Mesodermal cell (in vitro differentiated cells): ENCODE results near the gene COL19A1.
"Not testable (repeated sequence)": the region's sequence is repeated elsewhere in the genome, so short reads cannot be mapped to it uniquely, and the experiment has no call there.

Experiments
- H3K27ac ChIP-seq: 2 replicates; pipeline ENCODE4 v1.7.0; 2013; ENCODE audit warnings: mild to moderate bottlenecking, low read depth, low read length, moderate library complexity; ENCODE audit not compliant: severe bottlenecking
- H3K36me3 ChIP-seq: 2 replicates; pipeline ENCODE4 v1.7.1; 2013; ENCODE audit warnings: mild to moderate bottlenecking, low read length, moderate library complexity; ENCODE audit not compliant: control insufficient read depth, insufficient read depth
- H3K4me1 ChIP-seq: one replicate; pipeline ENCODE4 v1.7.1; 2013; ENCODE audit warnings: mild to moderate bottlenecking, low read length; ENCODE audit not compliant: insufficient read depth, control insufficient read depth, poor library complexity, severe bottlenecking
- H3K4me3 ChIP-seq: 2 replicates; pipeline ENCODE4 v1.7.0; 2013; ENCODE audit warnings: low read length, control low read depth, mild to moderate bottlenecking; ENCODE audit not compliant: insufficient read depth, poor library complexity, severe bottlenecking; ENCODE audit errors: extremely low read depth
- H3K9me3 ChIP-seq: 2 replicates; pipeline ENCODE4 v1.7.1; 2013; ENCODE audit warnings: mild to moderate bottlenecking, low read length, moderate library complexity; ENCODE audit not compliant: control insufficient read depth
- whole genome bisulfite sequencing, 2 experiments: methylation state at CpG; one replicate each; pipeline ENCODE4 v1.1.5; 2013; ENCODE audit warnings: missing lambda C conversion rate in 2 of 2; ENCODE audit not compliant: insufficient coverage in 2 of 2; 5-methylcytosine and 5-hydroxymethylcytosine counted together

COL19A1 gene

DNA sequence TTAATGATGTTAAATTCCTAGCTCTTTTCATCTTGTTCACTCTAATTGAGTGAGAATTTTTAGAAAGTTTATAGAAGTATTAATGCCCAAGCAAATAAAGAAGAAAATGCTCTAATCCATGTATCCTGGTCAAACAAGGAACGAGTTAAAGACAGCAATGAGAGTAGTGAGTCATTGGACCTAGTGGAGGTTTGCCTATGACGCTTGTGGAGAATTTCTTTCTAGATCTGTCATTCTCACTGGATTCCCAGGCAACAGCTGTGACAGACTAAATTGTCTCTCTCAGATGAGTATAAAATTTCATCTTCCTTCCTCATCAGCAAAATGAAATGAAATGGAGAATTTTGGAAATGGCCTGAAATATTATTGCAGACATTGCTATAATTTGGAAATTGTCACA lies 127.9 kb downstream of the COL19A1 start:
- Histone ChIP-seq H3K9me3 (no peaks in the 10 kb centered on the region), H3K27ac (no peak overlapping the region), H3K36me3 (no peaks in the 10 kb centered on the region), H3K4me1 (no peaks in the 10 kb centered on the region), H3K4me3 (no peak overlapping the region)
- 29% methylated on average over 1 of the region's 2 CpGs; no CpG with 5 or more reads in 1 of the 2 experiments for WGBS, 2 experiments

DNA sequence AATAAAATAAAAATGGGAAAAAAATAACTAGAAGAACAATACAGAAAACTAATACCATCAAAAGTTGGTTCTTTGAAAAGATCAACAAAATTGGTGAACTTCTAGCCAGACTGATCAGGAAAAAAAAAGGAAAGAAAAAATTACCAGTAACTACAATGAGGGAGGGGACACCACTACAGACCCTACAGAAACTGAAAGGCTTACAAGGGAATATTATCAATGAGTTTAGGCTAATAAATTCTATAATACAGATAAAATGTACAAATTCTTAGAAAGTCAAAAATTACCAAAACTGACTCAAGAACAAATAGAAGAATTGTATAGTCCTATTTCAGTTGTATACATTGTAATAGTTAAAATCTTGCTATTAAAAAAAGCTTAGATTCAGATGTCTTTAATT lies 141.8 kb downstream of the COL19A1 start:
- Histone ChIP-seq H3K4me1 (no peaks in the 10 kb centered on the region), H3K27ac (no peak overlapping the region), H3K4me3 (no peak overlapping the region), H3K36me3 (no peaks in the 10 kb centered on the region), H3K9me3 (no peaks in the 10 kb centered on the region)

DNA sequence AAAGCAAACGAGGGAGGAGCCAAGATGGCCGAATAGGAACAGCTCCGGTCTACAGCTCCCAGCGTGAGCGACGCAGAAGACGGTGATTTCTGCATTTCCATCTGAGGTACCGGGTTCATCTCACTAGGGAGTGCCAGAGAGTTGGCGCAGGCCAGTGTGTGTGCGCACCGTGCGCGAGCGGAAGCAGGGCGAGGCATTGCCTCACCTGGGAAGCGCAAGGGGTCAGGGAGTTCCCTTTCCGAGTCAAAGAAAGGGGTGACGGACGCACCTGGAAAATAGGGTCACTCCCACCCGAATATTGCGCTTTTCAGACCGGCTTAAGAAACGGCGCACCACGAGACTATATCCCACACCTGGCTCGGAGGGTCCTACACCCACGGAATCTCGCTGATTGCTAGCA lies 144.0 kb downstream of the COL19A1 start:
- H3K9me3 ChIP-seq, H3K36me3 ChIP-seq, H3K4me3 ChIP-seq, H3K27ac ChIP-seq, H3K4me1 ChIP-seq: not testable (repeated sequence)
- WGBS, 2 experiments, result 98% methylated on average over 8 to 9 of the region's 28 CpGs

DNA sequence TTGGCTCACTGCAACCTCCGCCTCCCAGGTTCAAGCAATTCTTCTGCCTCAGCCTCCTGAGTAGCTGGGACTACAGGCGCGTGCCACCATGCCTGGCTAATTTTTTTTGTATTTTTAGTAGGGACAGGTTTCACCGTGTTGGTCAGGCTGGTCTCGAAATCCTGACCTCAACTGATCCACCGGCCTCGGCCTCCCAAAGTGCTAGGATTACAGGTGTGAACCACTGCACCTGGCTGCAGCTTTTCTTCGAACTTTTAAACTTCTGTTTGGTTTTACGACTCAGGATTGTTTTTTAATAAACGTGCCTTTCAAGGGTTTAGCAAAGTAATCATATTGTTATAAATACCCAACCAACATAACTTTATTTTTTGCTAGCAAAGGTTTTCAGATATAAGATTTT lies 156.8 kb downstream of the COL19A1 start:
- H3K4me3 ChIP-seq, H3K4me1 ChIP-seq, H3K36me3 ChIP-seq, H3K27ac ChIP-seq, H3K9me3 ChIP-seq: not testable (repeated sequence)
- 82 to 86% methylated on average over 4 to 6 of the region's 10 CpGs for WGBS, 2 experiments

DNA sequence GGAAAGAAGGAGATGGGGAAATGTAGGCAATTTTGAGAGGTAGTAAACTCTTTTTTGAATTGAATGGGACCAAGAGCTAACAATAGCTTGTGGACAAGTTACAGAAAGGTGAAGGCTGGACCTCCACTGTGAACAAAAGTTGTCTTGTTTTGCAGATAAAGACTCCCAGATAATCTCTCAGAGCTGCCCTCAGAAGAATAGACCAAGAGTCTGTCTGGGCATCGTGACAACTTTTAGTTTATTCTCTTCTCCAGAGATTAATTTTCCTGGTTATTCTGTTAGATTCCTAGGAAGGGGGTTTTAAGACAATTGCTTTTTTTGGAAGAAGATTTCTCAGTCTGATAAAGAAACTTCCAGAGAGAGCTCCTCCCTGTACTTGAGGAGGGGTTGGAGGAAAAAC lies 161.9 kb downstream of the COL19A1 start:
- H3K27ac ChIP-seq, result no peak overlapping the region
- H3K36me3 ChIP-seq, result no peaks in the 10 kb centered on the region
- H3K4me1 ChIP-seq, result no peaks in the 10 kb centered on the region
- WGBS, 2 experiments, result no CpG with 5 or more reads among the region's 1 CpG
- H3K4me3 ChIP-seq, result no peak overlapping the region
- no peaks in the 10 kb centered on the region for H3K9me3 ChIP-seq

DNA sequence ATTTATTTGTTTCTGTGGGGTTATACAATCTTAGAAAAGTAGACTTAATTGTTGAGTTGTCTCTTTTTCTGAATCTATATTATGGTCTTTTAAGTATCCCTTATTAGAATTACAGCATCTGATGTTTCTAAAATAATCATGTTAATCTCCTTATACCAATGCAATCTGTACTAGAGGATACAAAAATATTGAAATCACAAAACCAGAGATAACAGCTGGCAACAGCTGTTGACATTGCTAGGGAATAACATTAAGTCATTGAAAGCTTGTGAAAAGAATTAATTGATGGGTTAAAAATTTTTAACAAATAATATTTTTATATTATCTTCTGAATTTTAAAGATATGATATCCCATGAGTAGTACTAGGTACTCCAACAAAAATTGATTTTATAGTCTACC lies 162.6 kb downstream of the COL19A1 start:
- Histone ChIP-seq H3K4me3 (no peak overlapping the region), H3K36me3 (no peaks in the 10 kb centered on the region), H3K27ac (no peak overlapping the region), H3K4me1 (no peaks in the 10 kb centered on the region), H3K9me3 (no peaks in the 10 kb centered on the region)

DNA sequence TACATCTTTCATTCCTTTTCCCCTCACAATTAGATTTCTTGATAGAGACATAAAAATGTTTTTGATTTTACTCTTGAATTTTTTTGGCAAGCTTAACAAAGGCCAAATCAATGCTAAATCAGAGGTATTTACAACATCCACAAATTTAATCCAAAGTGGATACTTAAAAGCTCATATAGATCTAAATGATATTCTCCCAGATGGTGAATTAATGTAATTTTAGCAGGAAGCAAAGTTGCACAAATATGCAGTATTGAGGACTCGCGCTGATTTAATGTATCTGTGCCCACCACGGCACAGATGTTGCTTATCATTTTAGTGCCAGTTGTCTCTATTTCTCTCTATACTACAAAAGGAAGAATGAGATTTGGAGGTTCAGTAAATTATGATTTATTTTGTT lies 167.4 kb downstream of the COL19A1 start:
- H3K4me3 ChIP-seq, result no peak overlapping the region
- H3K27ac ChIP-seq, result no peak overlapping the region
- H3K36me3 ChIP-seq, result no peaks in the 10 kb centered on the region
- 93% methylated on average over 3 of the region's 3 CpGs; no CpG with 5 or more reads in 1 of the 2 experiments for WGBS, 2 experiments
- no peaks in the 10 kb centered on the region for H3K4me1 ChIP-seq
- H3K9me3 ChIP-seq, result no peaks in the 10 kb centered on the region

DNA sequence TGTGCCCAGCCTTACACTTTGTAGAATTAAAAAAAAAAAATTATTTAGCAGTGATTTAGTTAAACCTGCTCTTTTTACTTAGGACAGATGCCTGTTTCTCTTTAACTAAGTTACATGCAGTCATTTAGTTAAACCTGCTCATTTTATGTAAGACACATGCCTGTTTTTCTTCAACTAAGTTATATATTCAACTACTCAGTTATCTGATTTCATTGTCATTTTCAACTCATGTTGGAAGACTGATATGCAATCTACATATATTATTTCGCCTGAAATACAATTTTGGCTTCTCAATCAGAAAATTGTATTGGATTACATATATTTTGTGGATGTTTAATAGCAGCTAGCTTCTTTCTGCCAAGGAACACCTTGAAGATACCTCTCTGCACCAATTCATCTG lies 171.1 kb downstream of the COL19A1 start:
- H3K27ac ChIP-seq, result no peak overlapping the region
- no peaks in the 10 kb centered on the region for H3K9me3 ChIP-seq
- no peaks in the 10 kb centered on the region for H3K36me3 ChIP-seq
- no CpG with 5 or more reads among the region's 1 CpG for WGBS, 2 experiments
- no peak overlapping the region for H3K4me3 ChIP-seq
- no peaks in the 10 kb centered on the region for H3K4me1 ChIP-seq

DNA sequence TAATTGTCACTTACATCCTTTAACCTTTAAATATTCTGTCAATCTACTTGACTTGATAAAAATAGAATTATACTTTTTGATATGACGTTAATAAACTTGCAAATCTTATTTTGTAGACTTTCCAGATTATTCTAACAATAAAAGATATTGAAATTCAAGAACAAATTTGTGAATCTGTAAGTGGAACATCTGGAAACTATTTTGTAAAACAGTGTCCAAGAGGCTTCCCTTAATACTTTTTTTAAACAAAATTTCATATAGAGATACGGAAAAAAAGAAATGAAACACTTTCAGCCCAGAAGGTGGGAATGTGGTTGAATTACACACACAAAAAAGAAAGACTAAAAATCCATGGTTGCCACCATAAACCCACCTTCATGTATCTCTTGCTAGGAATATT lies 174.4 kb downstream of the COL19A1 start:
- Histone ChIP-seq H3K4me1 (no peaks in the 10 kb centered on the region), H3K9me3 (no peaks in the 10 kb centered on the region), H3K36me3 (no peaks in the 10 kb centered on the region), H3K4me3 (no peak overlapping the region), H3K27ac (no peak overlapping the region)
- WGBS, 2 experiments, result no CpG with 5 or more reads among the region's 2 CpGs

DNA sequence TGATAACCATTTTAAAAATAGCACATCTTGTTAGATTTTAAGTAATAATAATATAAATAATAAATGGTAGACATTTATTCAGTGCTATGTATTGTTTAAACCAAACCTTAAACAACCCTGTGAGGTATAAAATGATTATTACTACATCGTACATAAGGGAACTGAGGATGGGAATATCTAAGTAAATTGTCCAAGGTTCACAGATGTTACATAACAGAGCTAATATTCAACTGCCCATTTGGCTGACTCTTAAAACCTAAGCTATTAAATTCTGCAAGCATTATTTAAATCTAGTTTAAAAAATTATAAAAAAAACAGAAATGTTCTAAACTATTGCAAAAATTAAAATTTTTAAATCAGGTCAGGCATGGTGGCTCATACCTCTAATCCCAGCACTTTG lies 175.1 kb downstream of the COL19A1 start:
- Histone ChIP-seq H3K4me3 (no peak overlapping the region), H3K27ac (no peak overlapping the region), H3K9me3 (no peaks in the 10 kb centered on the region), H3K4me1 (no peaks in the 10 kb centered on the region), H3K36me3 (no peaks in the 10 kb centered on the region)
- WGBS, 2 experiments, result no CpG with 5 or more reads among the region's 1 CpG

DNA sequence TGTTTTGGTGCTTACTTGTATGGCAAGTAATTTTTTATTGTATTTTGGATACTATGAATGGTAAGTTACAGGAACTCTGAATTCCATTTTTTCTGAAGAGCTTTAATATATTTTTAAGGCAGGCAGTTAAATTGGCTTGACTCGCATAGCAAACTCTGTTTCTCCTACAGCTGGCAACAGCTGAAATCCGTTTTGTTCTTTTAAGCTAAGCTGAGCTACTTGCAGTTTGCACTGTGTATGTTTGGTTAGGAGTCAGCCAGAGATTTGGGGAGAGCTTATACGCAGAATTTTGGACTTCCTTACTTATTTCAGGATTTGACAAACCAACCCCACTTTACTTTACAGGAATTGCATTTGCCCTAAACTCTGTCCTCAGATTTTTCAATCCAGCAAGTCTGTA lies 179.1 kb downstream of the COL19A1 start:
- no peak overlapping the region for H3K4me3 ChIP-seq
- H3K27ac ChIP-seq, result no peak overlapping the region
- no peaks in the 10 kb centered on the region for H3K36me3 ChIP-seq
- H3K9me3 ChIP-seq, result no peaks in the 10 kb centered on the region
- WGBS, 2 experiments, result 74% methylated on average over 3 of the region's 3 CpGs; no CpG with 5 or more reads in 1 of the 2 experiments
- no peaks in the 10 kb centered on the region for H3K4me1 ChIP-seq
